ENCODE data around the gene CARNS1. TPM values are rescaled to one million over a fixed set of nuclear protein-coding genes. Genes with fewer than 3 reads are reported as not detected.

CARNS1 gene
- total RNA-seq, 4 donors from 2014 or later = 0.27 to 4.4 (median 0.43) TPM

GRCh38 chr11:67398661-67399563 is 16.6 kb upstream of the CARNS1 start:
- Histone ChIP-seq H3K36me3 (peaks cover 0 to 24% (median 9%) of the 10 kb centered on the region in 4 donors), H3K4me3 (no peak overlapping the region), H3K27ac (no peak overlapping the region), H3K27me3 (no peaks in the 10 kb centered on the region), H3K9me3 (no peaks in the 10 kb centered on the region), H3K4me1 (peaks cover 20 to 38% (median 30%) of the 10 kb centered on the region in 4 donors)
- intact Hi-C loops (cut with DNase I; ENCODE audit: low total_unique reads) (no loop called here), in situ Hi-C loops (cut with MboI; ENCODE audit: low pct_ligation_motif_present in 1 of 4, low pct_unique_long_range_greater_than_20kb in 1 of 4, low sequenced_read_pairs in 3 of 4) (loop anchor here in 3 of 4 donors (10.0 to 25.0 kb wide), 2 partner anchors 86 to 137 kb away; partner anchors contain the start of genes AIP (in 2 of the 3) and GRK2 (in 1 of the 3))
- 73 to 88% methylated on average over 3 to 27 of the region's 31 CpGs for WGBS, 2 donors (ENCODE audit: low coverage in 1 of 2)
- TF ChIP-seq POLR2AphosphoS5 (IDR thresholded peaks at IDR 0.05) (peak in 1 of 3 donors; percentile 7), CTCF (IDR thresholded peaks at IDR 0.05) (no peak)
- DNase-seq = no peak

GRCh38 chr11:67400251-67400941 is 15.1 kb upstream of the CARNS1 start:
- Histone ChIP-seq H3K27me3 (no peaks in the 10 kb centered on the region), H3K36me3 (peaks cover 0 to 24% (median 9%) of the 10 kb centered on the region in 4 donors)

GRCh38 chr11:67400942-67401494 is 14.5 kb upstream of the CARNS1 start:
- peaks cover 0 to 24% (median 9%) of the 10 kb centered on the region in 4 donors for H3K36me3 ChIP-seq
- H3K27ac ChIP-seq = peak overlapping the region; percentile 90 to 98 (median 93)
- peak overlapping the region; percentile 64 to 98 (median 92) for H3K4me3 ChIP-seq
- no peaks in the 10 kb centered on the region for H3K27me3 ChIP-seq
- TF ChIP-seq EP300 (IDR thresholded peaks at IDR 0.05; ENCODE audit: low read depth) = no peak
- peak in 2 of 5 experiments; percentile 16 to 22 for TF ChIP-seq CTCF (IDR thresholded peaks at IDR 0.05)
- no peak for TF ChIP-seq POLR2A (IDR thresholded peaks at IDR 0.05)
- WGBS, 2 donors (ENCODE audit: low coverage in 1 of 2) = 3% methylated on average over 12 of the region's 27 CpGs; no CpG with 5 or more reads in 1 of the 2 donors
- intact Hi-C loops (cut with DNase I; ENCODE audit: low total_unique reads) = loop anchor here (1.0 to 5.0 kb wide), 2 partner anchors 81 to 105 kb away; partner anchors contain the start of gene AIP
- peaks cover 20 to 38% (median 30%) of the 10 kb centered on the region in 4 donors for H3K4me1 ChIP-seq
- no peak for DNase-seq
- H3K9me3 ChIP-seq = no peaks in the 10 kb centered on the region
- in situ Hi-C loops (cut with MboI; ENCODE audit: low pct_ligation_motif_present in 1 of 4, low pct_unique_long_range_greater_than_20kb in 1 of 4, low sequenced_read_pairs in 3 of 4) = no loop called here

More at GRCh38 chr11:67400251-67400941, 15.1 kb upstream of the CARNS1 start:
- peak; percentile 52 for DNase-seq
- no peaks in the 10 kb centered on the region for H3K9me3 ChIP-seq
- in situ Hi-C loops (cut with MboI; ENCODE audit: low pct_ligation_motif_present in 1 of 4, low pct_unique_long_range_greater_than_20kb in 1 of 4, low sequenced_read_pairs in 3 of 4) (no loop called here), intact Hi-C loops (cut with DNase I; ENCODE audit: low total_unique reads) (loop anchor here (5.0 kb wide), 1 partner anchor 82 kb away; the partner anchor contains the start of gene AIP)
- TF ChIP-seq CTCF (IDR thresholded peaks at IDR 0.05) (no peak), POLR2AphosphoS5 (IDR thresholded peaks at IDR 0.05) (peak; percentile 54 to 79 (median 64))
- peak overlapping the region; percentile 64 to 98 (median 92) for H3K4me3 ChIP-seq
- H3K4me1 ChIP-seq = peaks cover 20 to 38% (median 30%) of the 10 kb centered on the region in 4 donors
- WGBS, 2 donors (ENCODE audit: low coverage in 1 of 2) = 26% methylated on average over 23 of the region's 23 CpGs; no CpG with 5 or more reads in 1 of the 2 donors
- peak overlapping the region; percentile 90 to 98 (median 93) for H3K27ac ChIP-seq
